Activated CD4-positive, alpha-beta T cell treated with anti-CD3 and anti-CD28 coated beads, Interleukin-2, Interleukin-6, amounts not matched to agents 100 ng/mL and 50 ng/mL, durations not matched to agents 16 hours and 8 hours (primary cell): ENCODE measurements around the gene FEM1B.
"Not testable (repeated sequence)": the region's sequence is repeated elsewhere in the genome, so short reads cannot be mapped to it uniquely, and the experiment has no call there.

Experiments used
- DNase-seq: peaks from one replicate; pipeline ENCODE4 v3.0.0-alpha.2; 2020

The FEM1B gene

GRCh38 chr15:68277603-68278344 lies at the start of gene FEM1B:
TSS of gene FEM1B (plus strand) at chr15:68277745. CDS start at chr15:68278418, 673 bp downstream.
- DNase-seq = peak; percentile 91

- DNase-seq = peak; percentile 20
Observed at GRCh38 chr15:68228143-68228970, 49.2 kb upstream of the FEM1B start.

- no peak for DNase-seq
Observed at GRCh38 chr15:68228971-68229385, 48.6 kb upstream of the FEM1B start.

GRCh38 chr15:68229386-68230156 lies 48.0 kb upstream of the FEM1B start, which contains the start of gene CLN6:
TSS of gene CLN6 (minus strand) at chr15:68229728. CDS start at chr15:68229584, 144 bp downstream.
- peak; percentile 84 for DNase-seq

- no peak for DNase-seq
Observed at GRCh38 chr15:68230157-68231100, 47.1 kb upstream of the FEM1B start.

- no peak for DNase-seq
Observed at GRCh38 chr15:68231102-68231818, 46.3 kb upstream of the FEM1B start.

DNA sequence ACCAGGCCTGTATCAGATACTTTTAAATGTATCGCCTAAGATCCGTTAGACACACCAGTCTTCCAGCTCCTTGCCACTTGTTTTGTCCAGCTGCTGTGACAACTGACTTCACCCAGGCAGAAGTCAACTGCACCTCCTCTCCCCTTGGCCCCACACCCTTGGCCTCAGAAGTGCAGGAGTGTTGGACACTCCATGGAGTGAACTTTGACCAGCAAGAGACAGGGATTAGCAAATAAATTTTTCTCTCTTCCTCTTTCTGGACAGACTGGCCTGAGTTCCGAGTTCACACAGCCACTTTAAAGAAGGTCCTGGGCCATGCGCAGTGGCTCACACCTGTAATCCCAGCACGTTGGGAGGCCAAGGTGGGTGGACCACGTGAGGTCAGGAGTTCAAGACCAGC lies 45.1 kb upstream of the FEM1B start:
- DNase-seq = no peak

- DNase-seq = no peak
Observed at GRCh38 chr15:68232937-68233336, 44.6 kb upstream of the FEM1B start.

DNA sequence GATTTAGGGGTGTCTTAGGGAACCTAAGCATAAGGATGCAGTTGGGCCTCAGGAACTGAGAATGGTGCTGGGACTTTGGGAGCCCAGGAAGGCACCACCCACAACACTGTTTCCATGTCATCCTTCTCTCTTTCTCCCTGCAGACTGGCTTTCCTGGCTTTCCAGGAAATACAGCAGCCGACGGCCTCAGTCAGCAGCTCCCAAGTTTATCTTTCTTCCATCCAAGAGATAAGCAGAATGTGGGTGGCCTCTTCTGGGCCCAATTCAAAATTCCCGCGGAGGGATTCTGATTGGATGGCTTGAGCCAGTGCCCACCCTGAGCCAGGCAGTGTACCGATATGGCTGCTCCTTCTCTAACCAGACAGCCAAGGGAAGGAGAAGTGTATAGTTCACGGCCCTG lies 43.5 kb upstream of the FEM1B start:
- no peak for DNase-seq

GRCh38 chr15:68234520-68234919 lies 43.0 kb upstream of the FEM1B start:
- DNase-seq = not testable (repeated sequence)

DNA sequence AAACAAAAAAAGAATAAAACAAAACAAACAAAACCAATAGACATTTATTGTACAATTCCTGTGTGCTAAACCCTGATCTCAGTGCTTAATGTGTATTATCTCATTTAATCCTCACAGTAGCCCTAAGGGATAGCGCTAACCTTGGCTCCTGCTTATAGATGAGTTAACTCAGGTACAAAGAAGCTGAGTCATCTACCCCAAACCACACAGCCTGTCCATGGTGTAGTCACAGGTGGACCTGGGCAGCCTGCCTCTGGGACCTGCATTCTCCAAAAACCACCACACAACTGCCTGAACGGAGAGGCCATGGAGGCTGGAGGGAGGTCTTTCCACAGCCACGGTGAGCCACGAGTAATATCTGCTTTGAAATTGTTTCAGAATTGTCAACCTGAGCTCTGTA lies 42.5 kb upstream of the FEM1B start:
- DNase-seq = no peak

DNA sequence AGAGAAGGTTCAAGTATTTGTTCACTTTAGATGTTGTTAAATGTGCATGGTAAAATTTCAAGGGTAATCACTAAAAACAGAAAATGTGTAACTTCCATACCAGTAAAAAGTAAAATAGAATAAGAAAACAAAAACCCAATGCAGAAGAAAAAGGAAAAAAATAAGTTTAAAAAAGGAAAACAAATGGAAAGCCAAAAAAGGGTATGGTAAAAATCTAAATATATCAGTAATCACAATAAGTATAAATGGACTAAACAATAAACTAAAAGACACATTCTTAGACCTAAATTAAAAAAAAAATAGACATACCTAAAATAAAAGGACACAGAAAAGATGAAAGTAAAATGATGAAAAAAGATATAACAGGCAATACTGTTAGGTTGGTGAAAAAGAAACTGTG lies 38.5 kb upstream of the FEM1B start:
- DNase-seq = no peak

GRCh38 chr15:68241088-68241935 lies 36.2 kb upstream of the FEM1B start:
- no peak for DNase-seq

DNA sequence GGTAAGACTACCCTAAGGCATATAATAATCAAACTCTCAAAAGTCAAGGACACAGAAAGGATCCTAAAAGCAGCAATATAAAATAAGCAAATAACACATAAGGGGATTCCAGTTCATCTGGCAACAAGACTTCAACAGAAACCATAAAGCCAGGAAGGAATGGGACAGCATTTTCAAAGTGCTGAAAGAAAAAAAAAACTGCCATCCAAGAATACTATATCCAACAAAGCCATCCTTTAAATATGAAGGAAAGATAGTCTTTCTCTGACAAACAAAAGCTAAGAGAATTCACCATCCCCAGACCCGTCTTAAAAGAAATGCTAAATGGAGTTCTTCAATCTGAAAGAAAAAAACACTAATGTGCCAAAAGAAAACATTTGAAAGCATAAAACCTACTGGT lies 33.3 kb upstream of the FEM1B start:
- no peak for DNase-seq

DNA sequence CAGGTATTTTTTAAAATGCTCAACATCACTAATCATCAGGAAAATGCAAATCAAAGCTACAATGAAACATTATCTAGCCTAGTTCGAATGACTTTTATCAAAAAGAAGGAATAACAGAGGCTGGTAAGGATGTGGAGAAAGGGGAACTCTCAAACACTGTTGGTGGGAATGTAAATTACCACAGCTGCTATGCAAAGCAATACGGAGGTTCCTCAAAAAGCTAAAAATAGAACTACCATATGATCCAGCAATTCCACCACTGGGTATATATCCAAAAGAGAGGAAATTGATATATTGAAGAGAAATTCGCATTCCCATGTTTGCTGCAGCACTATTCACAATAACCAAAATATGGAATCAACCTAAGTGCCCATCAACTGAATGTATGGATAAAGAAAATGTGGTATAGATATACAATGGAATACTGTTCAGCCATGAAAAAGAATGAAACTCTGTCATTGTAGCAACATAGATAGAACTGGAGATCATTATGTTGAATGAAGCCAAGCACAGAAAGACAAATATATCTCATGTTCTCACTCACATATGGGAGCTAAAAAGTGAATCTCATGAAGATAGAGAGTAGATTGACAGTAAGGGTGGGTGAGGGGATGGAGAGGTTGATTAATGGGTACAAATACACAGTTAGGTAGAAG lies 28.4 kb upstream of the FEM1B start:
- DNase-seq = no peak

- DNase-seq = peak; percentile 54
Observed at GRCh38 chr15:68252925-68253534, 24.5 kb upstream of the FEM1B start.

- DNase-seq = peak; percentile 70
Observed at GRCh38 chr15:68256675-68257450, 20.7 kb upstream of the FEM1B start.

GRCh38 chr15:68258692-68259091 lies 18.9 kb upstream of the FEM1B start:
- DNase-seq = no peak

DNA sequence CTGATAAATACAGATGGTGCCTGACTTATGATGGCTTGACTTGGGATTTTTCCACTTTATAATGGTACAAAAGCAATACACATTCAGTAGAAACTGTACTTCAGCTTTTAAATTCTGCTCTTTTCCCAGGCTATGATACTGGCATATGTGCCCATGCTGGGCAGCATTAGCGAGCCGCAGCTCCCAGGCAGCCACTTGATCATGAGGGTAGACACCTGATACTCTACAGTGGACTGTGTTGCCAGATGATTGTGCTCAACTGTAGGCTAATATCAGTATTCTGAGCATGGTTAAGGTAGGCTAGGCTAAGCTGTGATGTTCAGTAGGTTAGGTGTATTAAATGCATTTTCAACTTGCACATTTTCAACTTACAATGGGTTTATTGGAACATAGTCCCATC lies 17.7 kb upstream of the FEM1B start:
- DNase-seq = no peak
